ENCODE data around the gene ATF3.

- TF ChIP-seq POLR2A (IDR thresholded peaks at IDR 0.05; ENCODE audit: borderline replicate concordance, extremely low read depth, insufficient read depth, insufficient read length) (no peak), RAD21 (IDR thresholded peaks at IDR 0.05; ENCODE audit: low read depth) (no peak), POLR2AphosphoS5 (IDR thresholded peaks at IDR 0.05; ENCODE audit: low read depth, low read length) (no peak), FOSL1 (IDR thresholded peaks at IDR 0.05; ENCODE audit: low read depth) (no peak), YY1 (IDR thresholded peaks at IDR 0.05; ENCODE audit: extremely low read depth, insufficient replicate concordance, low read depth, low read length) (no peak), EZH2 (IDR thresholded peaks at IDR 0.05) (no peak), REST (IDR thresholded peaks at IDR 0.05; ENCODE audit: low read depth) (no peak), SRF (IDR thresholded peaks at IDR 0.05; ENCODE audit: low read depth) (no peak), MAX (IDR thresholded peaks at IDR 0.05) (no peak), ZFX (IDR thresholded peaks at IDR 0.05) (no peak), SIN3A (IDR thresholded peaks at IDR 0.05; ENCODE audit: low read depth) (no peak), ZNF274 (IDR thresholded peaks at IDR 0.05; ENCODE audit: low read depth, low read length) (no peak)
- TF ChIP-seq, protein P1, sequence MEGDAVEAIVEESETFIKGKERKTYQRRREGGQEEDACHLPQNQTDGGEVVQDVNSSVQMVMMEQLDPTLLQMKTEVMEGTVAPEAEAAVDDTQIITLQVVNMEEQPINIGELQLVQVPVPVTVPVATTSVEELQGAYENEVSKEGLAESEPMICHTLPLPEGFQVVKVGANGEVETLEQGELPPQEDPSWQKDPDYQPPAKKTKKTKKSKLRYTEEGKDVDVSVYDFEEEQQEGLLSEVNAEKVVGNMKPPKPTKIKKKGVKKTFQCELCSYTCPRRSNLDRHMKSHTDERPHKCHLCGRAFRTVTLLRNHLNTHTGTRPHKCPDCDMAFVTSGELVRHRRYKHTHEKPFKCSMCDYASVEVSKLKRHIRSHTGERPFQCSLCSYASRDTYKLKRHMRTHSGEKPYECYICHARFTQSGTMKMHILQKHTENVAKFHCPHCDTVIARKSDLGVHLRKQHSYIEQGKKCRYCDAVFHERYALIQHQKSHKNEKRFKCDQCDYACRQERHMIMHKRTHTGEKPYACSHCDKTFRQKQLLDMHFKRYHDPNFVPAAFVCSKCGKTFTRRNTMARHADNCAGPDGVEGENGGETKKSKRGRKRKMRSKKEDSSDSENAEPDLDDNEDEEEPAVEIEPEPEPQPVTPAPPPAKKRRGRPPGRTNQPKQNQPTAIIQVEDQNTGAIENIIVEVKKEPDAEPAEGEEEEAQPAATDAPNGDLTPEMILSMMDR (IDR thresholded peaks at IDR 0.05 in 2 of 3, conservative IDR thresholded peaks at IDR 0.05 in 1 of 3; ENCODE audit: borderline replicate concordance in 1 of 3, insufficient read depth in 1 of 3, low read depth in 2 of 3, low read length in 2 of 3): no peak
These were observed 11.8 kb upstream of the ATF3 start for GRCh38 chr1:212596798-212597197.
